ENCODE results near the gene PLIN5. TPM values are rescaled to one million over a fixed set of nuclear protein-coding genes. Genes with fewer than 3 reads are reported as not detected.

Gene PLIN5
- total RNA-seq, 1 donor from 2014 or later: 17.1 TPM

- intact Hi-C loops (cut with DNase I): no loop called here
- H3K27me3 ChIP-seq: no peaks in the 10 kb centered on the region
- H3K9me3 ChIP-seq: no peaks in the 10 kb centered on the region
- DNase-seq (ENCODE audit: low spot score in 2 of 2): no peak
- TF ChIP-seq CTCF (IDR thresholded peaks at IDR 0.05): no peak
- no peak overlapping the region for H3K27ac ChIP-seq
- H3K4me1 ChIP-seq: no peaks in the 10 kb centered on the region
- no peak overlapping the region for H3K4me3 ChIP-seq
- peaks cover 72 to 92% of the 10 kb centered on the region in 2 donors for H3K36me3 ChIP-seq
These were observed 41.7 kb downstream of the PLIN5 start for GRCh38 chr19:4493104-4493928.

- no peak for DNase-seq (ENCODE audit: low spot score in 2 of 2)
- H3K27me3 ChIP-seq: no peaks in the 10 kb centered on the region
- H3K4me1 ChIP-seq: no peaks in the 10 kb centered on the region
- H3K27ac ChIP-seq: no peak overlapping the region
- H3K4me3 ChIP-seq: no peak overlapping the region
- intact Hi-C loops (cut with DNase I): no loop called here
- no peak for TF ChIP-seq CTCF (IDR thresholded peaks at IDR 0.05)
- no peaks in the 10 kb centered on the region for H3K9me3 ChIP-seq
- H3K36me3 ChIP-seq: peaks cover 69 to 88% of the 10 kb centered on the region in 2 donors
These were observed 42.5 kb downstream of the PLIN5 start for GRCh38 chr19:4492337-4493103.

- no peaks in the 10 kb centered on the region for H3K4me1 ChIP-seq
- no peak overlapping the region for H3K4me3 ChIP-seq
- DNase-seq (ENCODE audit: low spot score in 2 of 2): no peak
- no peak for TF ChIP-seq CTCF (IDR thresholded peaks at IDR 0.05)
- intact Hi-C loops (cut with DNase I): no loop called here
- H3K36me3 ChIP-seq: peaks cover 59 to 86% of the 10 kb centered on the region in 2 donors
- H3K27ac ChIP-seq: no peak overlapping the region
- H3K9me3 ChIP-seq: no peaks in the 10 kb centered on the region
- H3K27me3 ChIP-seq: no peaks in the 10 kb centered on the region
These were observed 43.6 kb downstream of the PLIN5 start for GRCh38 chr19:4491446-4491845.

DNA sequence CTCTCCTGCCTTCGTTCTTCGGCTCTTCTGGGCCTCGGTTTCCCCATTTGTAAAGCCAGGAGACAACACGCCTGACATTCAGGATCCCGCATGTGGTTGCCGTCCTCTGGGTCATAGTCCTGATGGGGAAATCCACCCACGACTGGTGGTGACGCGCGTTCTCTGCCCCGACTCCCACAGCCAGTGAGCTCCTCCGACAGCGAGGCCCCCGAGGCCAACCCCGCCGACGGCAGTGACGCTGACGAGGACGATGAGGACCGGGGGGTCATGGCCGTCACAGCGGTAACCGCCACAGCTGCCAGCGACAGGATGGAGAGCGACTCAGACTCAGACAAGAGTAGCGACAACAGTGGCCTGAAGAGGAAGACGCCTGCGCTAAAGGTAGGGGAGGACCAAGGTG lies 46.5 kb downstream of the PLIN5 start:
- Histone ChIP-seq H3K9me3 (no peaks in the 10 kb centered on the region), H3K4me3 (no peak overlapping the region), H3K27me3 (no peaks in the 10 kb centered on the region), H3K27ac (no peak overlapping the region), H3K4me1 (no peaks in the 10 kb centered on the region), H3K36me3 (peaks cover 36 to 59% of the 10 kb centered on the region in 2 donors)
- TF ChIP-seq CTCF (IDR thresholded peaks at IDR 0.05): no peak
- intact Hi-C loops (cut with DNase I): no loop called here
- no peak for DNase-seq (ENCODE audit: low spot score in 2 of 2)

DNA sequence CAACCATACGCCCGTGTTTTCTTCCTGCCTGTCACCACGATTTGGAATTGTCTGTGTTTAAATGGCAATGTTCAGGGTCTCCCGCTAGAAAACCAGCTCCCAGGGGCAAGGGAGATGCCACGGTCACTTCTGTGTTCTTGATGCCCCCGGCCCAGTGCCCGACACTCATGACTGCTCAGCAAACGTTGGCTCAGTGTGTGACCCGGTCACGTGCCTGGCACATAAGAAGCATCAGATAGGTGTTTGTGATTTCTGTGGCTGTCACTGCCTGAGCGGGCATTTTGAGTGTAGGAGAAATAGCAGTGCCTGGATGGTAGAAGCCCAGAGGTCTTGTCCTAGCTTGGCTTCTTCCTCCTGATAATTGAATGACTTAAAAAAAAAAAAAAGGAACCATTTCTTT lies 47.5 kb downstream of the PLIN5 start:
- Histone ChIP-seq H3K36me3 (peaks cover 34 to 57% of the 10 kb centered on the region in 2 donors), H3K4me1 (no peaks in the 10 kb centered on the region), H3K9me3 (no peaks in the 10 kb centered on the region)

More for the DNA sequence above, 47.5 kb downstream of the PLIN5 start:
- no peak for TF ChIP-seq CTCF (IDR thresholded peaks at IDR 0.05)
- Histone ChIP-seq H3K27me3 (no peaks in the 10 kb centered on the region), H3K4me3 (no peak overlapping the region), H3K27ac (no peak overlapping the region)
- intact Hi-C loops (cut with DNase I): no loop called here
- DNase-seq (ENCODE audit: low spot score in 2 of 2): no peak
